GM23338 (cell line): ENCODE measurements around the gene SLC35B4. TPM values are rescaled to one million over a fixed set of nuclear protein-coding genes. Genes with fewer than 3 reads are reported as not detected.

Experiments
- ATAC-seq: fragments of 200-7000 bp; cut with Tn5 transposase; 3 replicates; pipeline ENCODE4 v1.9.1; 2020
- DNase-seq: peaks from one replicate; pipeline ENCODE4 v3.0.0-alpha.2; 2015; ENCODE audit warnings: low spot score
- H2AFZ ChIP-seq: fragments of 200-600 bp; sonication (generic); 2 replicates; pipeline ENCODE4 v1.8.0; 2016; ENCODE audit warnings: antibody characterized with exemption, mild to moderate bottlenecking, moderate library complexity
- H3F3A ChIP-seq: fragments of 200-600 bp; sonication (generic); replicated peaks from 2 replicates; pipeline ENCODE4 v1.8.0; 2017; ENCODE audit warnings: antibody characterized with exemption, mixed run types, low read depth
- H3K27ac ChIP-seq: fragments of 200-600 bp; sonication (generic); 2 replicates; pipeline ENCODE4 v1.6.1; 2016; ENCODE audit warnings: low read depth
- H3K27me3 ChIP-seq: fragments of 200-600 bp; sonication (generic); 2 replicates; pipeline ENCODE4 v1.8.0; 2016; ENCODE audit warnings: mild to moderate bottlenecking, mixed run types, moderate library complexity; ENCODE audit not compliant: insufficient read depth
- H3K36me3 ChIP-seq: fragments of 200-600 bp; sonication (generic); 2 replicates; pipeline ENCODE4 v1.8.0; 2016; ENCODE audit warnings: mild to moderate bottlenecking; ENCODE audit not compliant: insufficient read depth
- H3K4me1 ChIP-seq: fragments of 200-600 bp; sonication (generic); 2 replicates; pipeline ENCODE4 v1.8.0; 2016; ENCODE audit warnings: mild to moderate bottlenecking, moderate library complexity; ENCODE audit not compliant: insufficient read depth
- H3K4me2 ChIP-seq: fragments of 200-600 bp; sonication (generic); 2 replicates; pipeline ENCODE4 v1.7.1; 2017; ENCODE audit warnings: mixed run types
- H3K4me3 ChIP-seq: fragments of 200-600 bp; sonication (generic); 2 replicates; pipeline ENCODE4 v1.6.1; 2016; ENCODE audit warnings: mixed run types
- H3K79me2 ChIP-seq: fragments of 200-600 bp; sonication (generic); replicated peaks from 2 replicates; pipeline ENCODE4 v1.8.0; 2017; ENCODE audit warnings: mild to moderate bottlenecking; ENCODE audit not compliant: insufficient read depth
- H3K9me2 ChIP-seq: fragments of 200-600 bp; sonication (generic); 2 replicates; pipeline ENCODE4 v1.8.0; 2017; ENCODE audit not compliant: insufficient read depth
- H4K20me1 ChIP-seq: fragments of 200-600 bp; sonication (generic); replicated peaks from 2 replicates; pipeline ENCODE4 v1.8.0; 2017; ENCODE audit warnings: mild to moderate bottlenecking; ENCODE audit not compliant: insufficient read depth
- H3K27ac Mint-ChIP-seq: 2 replicates; pipeline ENCODE4 v1.8.0; 2020; ENCODE audit warnings: inconsistent platforms, mild to moderate bottlenecking, moderate library complexity, mixed read lengths
- H3K27me3 Mint-ChIP-seq: 3 replicates; pipeline ENCODE4 v1.8.0; 2022; ENCODE audit warnings: low read depth, mild to moderate bottlenecking, moderate library complexity, mixed read lengths, inconsistent platforms; ENCODE audit not compliant: insufficient read depth, poor library complexity
- H3K36me3 Mint-ChIP-seq: 3 replicates; pipeline ENCODE4 v1.8.0; 2021; ENCODE audit warnings: low read depth, mild to moderate bottlenecking, inconsistent platforms, moderate library complexity, mixed read lengths
- H3K4me1 Mint-ChIP-seq: 3 replicates; pipeline ENCODE4 v1.8.0; 2020; ENCODE audit warnings: mild to moderate bottlenecking, inconsistent platforms, mixed read lengths
- H3K4me3 Mint-ChIP-seq: 3 replicates; pipeline ENCODE4 v1.8.0; 2021; ENCODE audit warnings: moderate library complexity, mild to moderate bottlenecking, inconsistent platforms, mixed read lengths
- H3K9me3 Mint-ChIP-seq: 3 replicates; pipeline ENCODE4 v1.8.0; 2020; ENCODE audit warnings: moderate library complexity, mild to moderate bottlenecking, inconsistent platforms, mixed read lengths
- CREB1 ChIP-seq: fragments of 250-450 bp; sonication (Bioruptor Pico); IDR thresholded peaks from 2 replicates; pipeline ENCODE4 v1.5.0; 2020; ENCODE audit warnings: low read depth, mild to moderate bottlenecking, moderate library complexity
- EZH2 ChIP-seq: fragments of 200-600 bp; sonication (generic); IDR thresholded peaks from one replicate; pipeline ENCODE4 v1.8.0; 2017; ENCODE audit warnings: antibody characterized with exemption, mild to moderate bottlenecking, low read depth; ENCODE audit not compliant: unreplicated experiment
- EZH2phosphoT487 ChIP-seq: fragments of 200-600 bp; sonication (generic); IDR thresholded peaks from one replicate; pipeline ENCODE4 v1.8.1; 2018; ENCODE audit warnings: antibody characterized with exemption; ENCODE audit not compliant: unreplicated experiment
- JUNB ChIP-seq: IDR thresholded peaks from one replicate; pipeline ENCODE4 v1.6.1; 2016; ENCODE audit warnings: antibody characterized with exemption; ENCODE audit not compliant: unreplicated experiment
- NANOG ChIP-seq: IDR thresholded peaks from 2 replicates; pipeline ENCODE4 v1.6.1; 2016; ENCODE audit warnings: antibody characterized with exemption, borderline replicate concordance
- POLR2AphosphoS5 ChIP-seq: IDR thresholded peaks from 2 replicates; pipeline ENCODE4 v1.6.1; 2016; ENCODE audit warnings: antibody characterized with exemption, low read depth
- STAT1 ChIP-seq: IDR thresholded peaks from one replicate; pipeline ENCODE4 v1.6.1; 2016; ENCODE audit warnings: antibody characterized with exemption; ENCODE audit not compliant: unreplicated experiment
- ZNF114 ChIP-seq: fragments of 250-450 bp; sonication (Bioruptor Pico); IDR thresholded peaks from 2 replicates; pipeline ENCODE4 v1.5.0; 2020; ENCODE audit warnings: mild to moderate bottlenecking, moderate library complexity
- ZNF331 ChIP-seq: fragments of 250-450 bp; sonication (Bioruptor Pico); IDR thresholded peaks from 2 replicates; pipeline ENCODE4 v1.5.0; 2020; ENCODE audit warnings: low read depth, mild to moderate bottlenecking, moderate library complexity
- polyA plus RNA-seq: library from polyadenylated mRNA; unstranded; fragments of >200 nt; fragmentation: Nextera tagmentation; extraction: Ambion mirVana; gene quantifications from 2 replicates; pipeline ENCODE4 v1.2.1, GENCODE V29; 2016
- total RNA-seq: library from RNA; depleted of rRNA; stranded (reverse); fragments of >200 nt; shearing (Covaris generic); gene quantifications from 2 replicates; pipeline ENCODE4 v1.2.3, GENCODE V29; 2014
- TF ChIP-seq, protein P1 (sequence below), 2 experiments: fragments of 200-600 bp in 1 of 2; sonication (generic) in 1 of 2; conservative IDR thresholded peaks; 2 replicates each; pipeline versions ENCODE4 v1.5.1 to v1.6.1; 2016 to 2017; ENCODE audit warnings: antibody characterized with exemption in 2 of 2, low read depth in 2 of 2, mild to moderate bottlenecking in 2 of 2, moderate library complexity in 1 of 2
- TF ChIP-seq, protein P2 (sequence below): fragments of 250-450 bp; sonication (Bioruptor Pico); IDR thresholded peaks from 2 replicates; pipeline ENCODE4 v1.5.0; 2020; ENCODE audit warnings: mild to moderate bottlenecking, moderate library complexity
- TF ChIP-seq, protein P3 (sequence below): IDR thresholded peaks from one replicate; pipeline ENCODE4 v1.6.1; 2018; ENCODE audit warnings: antibody characterized with exemption; ENCODE audit not compliant: unreplicated experiment
- TF ChIP-seq, protein P4 (sequence below): IDR thresholded peaks from 2 replicates; pipeline ENCODE4 v1.6.1; 2016; ENCODE audit warnings: antibody characterized with exemption

The SLC35B4 gene
- total and polyA plus RNA-seq, 2 experiments from 2014 or later, result 22.6 to 29.7 TPM

DNA sequence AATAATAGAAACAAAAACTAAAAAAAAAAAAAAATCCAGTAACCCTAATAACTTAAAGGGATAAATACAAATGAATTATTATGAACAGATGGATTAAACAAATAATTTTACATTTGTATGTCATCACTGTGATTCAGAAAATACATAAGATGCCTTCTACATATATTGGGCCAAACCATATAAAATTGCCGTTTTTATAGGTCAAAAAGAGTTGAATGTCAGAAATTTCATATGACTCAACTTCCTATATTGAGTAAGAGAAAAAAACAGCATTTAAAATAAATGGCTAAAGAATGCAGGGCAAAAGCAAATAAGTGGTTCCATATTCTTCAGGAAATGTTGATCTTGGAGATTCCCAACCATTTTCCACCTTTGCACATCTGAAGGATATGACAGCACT, 9.4 kb downstream of the SLC35B4 start:
- H3K27me3 Mint-ChIP-seq, result no peaks in the 10 kb centered on the region
- no peaks in the 10 kb centered on the region for H3K4me1 ChIP-seq
- no peak overlapping the region for H3K4me3 Mint-ChIP-seq

More for the DNA sequence above, 9.4 kb downstream of the SLC35B4 start:
- Histone ChIP-seq H3K27me3 (no peaks in the 10 kb centered on the region), H3K27ac (no peak overlapping the region), H3K4me3 (no peak overlapping the region), H3K4me2 (no peak overlapping the region), H3K9me2 (no peaks in the 10 kb centered on the region), H3K36me3 (no peaks in the 10 kb centered on the region; the same call in 1 of the 2 replicates), H3F3A (no peaks in the 10 kb centered on the region), H4K20me1 (peaks cover 8% of the 10 kb centered on the region; the same call in 1 of the 2 replicates), H3K79me2 (no peaks in the 10 kb centered on the region; the same call in 1 of the 2 replicates), H2AFZ (no peak overlapping the region)
- Mint-ChIP-seq H3K27ac (no peak overlapping the region), H3K36me3 (peaks cover 30% of the 10 kb centered on the region; the same call in 2 of the 3 replicates), H3K4me1 (no peaks in the 10 kb centered on the region), H3K9me3 (no peaks in the 10 kb centered on the region)
- TF ChIP-seq ZNF114 (CRISPR knock-in tag) (no peak), CREB1 (no peak), STAT1 (no peak), POLR2AphosphoS5 (no peak), ZNF331 (CRISPR knock-in tag) (no peak), NANOG (no peak), JUNB (no peak), EZH2phosphoT487 (no peak), EZH2 (no peak)
- TF ChIP-seq, protein P1, sequence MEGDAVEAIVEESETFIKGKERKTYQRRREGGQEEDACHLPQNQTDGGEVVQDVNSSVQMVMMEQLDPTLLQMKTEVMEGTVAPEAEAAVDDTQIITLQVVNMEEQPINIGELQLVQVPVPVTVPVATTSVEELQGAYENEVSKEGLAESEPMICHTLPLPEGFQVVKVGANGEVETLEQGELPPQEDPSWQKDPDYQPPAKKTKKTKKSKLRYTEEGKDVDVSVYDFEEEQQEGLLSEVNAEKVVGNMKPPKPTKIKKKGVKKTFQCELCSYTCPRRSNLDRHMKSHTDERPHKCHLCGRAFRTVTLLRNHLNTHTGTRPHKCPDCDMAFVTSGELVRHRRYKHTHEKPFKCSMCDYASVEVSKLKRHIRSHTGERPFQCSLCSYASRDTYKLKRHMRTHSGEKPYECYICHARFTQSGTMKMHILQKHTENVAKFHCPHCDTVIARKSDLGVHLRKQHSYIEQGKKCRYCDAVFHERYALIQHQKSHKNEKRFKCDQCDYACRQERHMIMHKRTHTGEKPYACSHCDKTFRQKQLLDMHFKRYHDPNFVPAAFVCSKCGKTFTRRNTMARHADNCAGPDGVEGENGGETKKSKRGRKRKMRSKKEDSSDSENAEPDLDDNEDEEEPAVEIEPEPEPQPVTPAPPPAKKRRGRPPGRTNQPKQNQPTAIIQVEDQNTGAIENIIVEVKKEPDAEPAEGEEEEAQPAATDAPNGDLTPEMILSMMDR (conservative IDR thresholded peaks at IDR 0.05; ENCODE audit: low read depth in 2 of 2), result no peak
- TF ChIP-seq, protein P2, sequence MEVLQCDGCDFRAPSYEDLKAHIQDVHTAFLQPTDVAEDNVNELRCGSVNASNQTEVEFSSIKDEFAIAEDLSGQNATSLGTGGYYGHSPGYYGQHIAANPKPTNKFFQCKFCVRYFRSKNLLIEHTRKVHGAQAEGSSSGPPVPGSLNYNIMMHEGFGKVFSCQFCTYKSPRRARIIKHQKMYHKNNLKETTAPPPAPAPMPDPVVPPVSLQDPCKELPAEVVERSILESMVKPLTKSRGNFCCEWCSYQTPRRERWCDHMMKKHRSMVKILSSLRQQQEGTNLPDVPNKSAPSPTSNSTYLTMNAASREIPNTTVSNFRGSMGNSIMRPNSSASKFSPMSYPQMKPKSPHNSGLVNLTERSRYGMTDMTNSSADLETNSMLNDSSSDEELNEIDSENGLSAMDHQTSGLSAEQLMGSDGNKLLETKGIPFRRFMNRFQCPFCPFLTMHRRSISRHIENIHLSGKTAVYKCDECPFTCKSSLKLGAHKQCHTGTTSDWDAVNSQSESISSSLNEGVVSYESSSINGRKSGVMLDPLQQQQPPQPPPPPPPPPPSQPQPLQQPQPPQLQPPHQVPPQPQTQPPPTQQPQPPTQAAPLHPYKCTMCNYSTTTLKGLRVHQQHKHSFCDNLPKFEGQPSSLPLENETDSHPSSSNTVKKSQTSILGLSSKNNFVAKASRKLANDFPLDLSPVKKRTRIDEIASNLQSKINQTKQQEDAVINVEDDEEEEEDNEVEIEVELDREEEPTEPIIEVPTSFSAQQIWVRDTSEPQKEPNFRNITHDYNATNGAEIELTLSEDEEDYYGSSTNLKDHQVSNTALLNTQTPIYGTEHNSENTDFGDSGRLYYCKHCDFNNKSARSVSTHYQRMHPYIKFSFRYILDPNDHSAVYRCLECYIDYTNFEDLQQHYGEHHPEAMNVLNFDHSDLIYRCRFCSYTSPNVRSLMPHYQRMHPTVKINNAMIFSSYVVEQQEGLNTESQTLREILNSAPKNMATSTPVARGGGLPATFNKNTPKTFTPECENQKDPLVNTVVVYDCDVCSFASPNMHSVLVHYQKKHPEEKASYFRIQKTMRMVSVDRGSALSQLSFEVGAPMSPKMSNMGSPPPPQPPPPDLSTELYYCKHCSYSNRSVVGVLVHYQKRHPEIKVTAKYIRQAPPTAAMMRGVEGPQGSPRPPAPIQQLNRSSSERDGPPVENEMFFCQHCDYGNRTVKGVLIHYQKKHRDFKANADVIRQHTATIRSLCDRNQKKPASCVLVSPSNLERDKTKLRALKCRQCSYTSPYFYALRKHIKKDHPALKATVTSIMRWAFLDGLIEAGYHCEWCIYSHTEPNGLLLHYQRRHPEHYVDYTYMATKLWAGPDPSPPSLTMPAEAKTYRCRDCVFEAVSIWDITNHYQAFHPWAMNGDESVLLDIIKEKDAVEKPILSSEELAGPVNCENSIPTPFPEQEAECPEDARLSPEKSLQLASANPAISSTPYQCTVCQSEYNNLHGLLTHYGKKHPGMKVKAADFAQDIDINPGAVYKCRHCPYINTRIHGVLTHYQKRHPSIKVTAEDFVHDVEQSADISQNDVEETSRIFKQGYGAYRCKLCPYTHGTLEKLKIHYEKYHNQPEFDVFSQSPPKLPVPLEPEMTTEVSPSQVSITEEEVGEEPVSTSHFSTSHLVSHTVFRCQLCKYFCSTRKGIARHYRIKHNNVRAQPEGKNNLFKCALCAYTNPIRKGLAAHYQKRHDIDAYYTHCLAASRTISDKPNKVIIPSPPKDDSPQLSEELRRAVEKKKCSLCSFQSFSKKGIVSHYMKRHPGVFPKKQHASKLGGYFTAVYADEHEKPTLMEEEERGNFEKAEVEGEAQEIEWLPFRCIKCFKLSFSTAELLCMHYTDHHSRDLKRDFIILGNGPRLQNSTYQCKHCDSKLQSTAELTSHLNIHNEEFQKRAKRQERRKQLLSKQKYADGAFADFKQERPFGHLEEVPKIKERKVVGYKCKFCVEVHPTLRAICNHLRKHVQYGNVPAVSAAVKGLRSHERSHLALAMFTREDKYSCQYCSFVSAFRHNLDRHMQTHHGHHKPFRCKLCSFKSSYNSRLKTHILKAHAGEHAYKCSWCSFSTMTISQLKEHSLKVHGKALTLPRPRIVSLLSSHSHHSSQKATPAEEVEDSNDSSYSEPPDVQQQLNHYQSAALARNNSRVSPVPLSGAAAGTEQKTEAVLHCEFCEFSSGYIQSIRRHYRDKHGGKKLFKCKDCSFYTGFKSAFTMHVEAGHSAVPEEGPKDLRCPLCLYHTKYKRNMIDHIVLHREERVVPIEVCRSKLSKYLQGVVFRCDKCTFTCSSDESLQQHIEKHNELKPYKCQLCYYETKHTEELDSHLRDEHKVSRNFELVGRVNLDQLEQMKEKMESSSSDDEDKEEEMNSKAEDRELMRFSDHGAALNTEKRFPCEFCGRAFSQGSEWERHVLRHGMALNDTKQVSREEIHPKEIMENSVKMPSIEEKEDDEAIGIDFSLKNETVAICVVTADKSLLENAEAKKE (CRISPR knock-in tag), result no peak
- TF ChIP-seq, protein P3, sequence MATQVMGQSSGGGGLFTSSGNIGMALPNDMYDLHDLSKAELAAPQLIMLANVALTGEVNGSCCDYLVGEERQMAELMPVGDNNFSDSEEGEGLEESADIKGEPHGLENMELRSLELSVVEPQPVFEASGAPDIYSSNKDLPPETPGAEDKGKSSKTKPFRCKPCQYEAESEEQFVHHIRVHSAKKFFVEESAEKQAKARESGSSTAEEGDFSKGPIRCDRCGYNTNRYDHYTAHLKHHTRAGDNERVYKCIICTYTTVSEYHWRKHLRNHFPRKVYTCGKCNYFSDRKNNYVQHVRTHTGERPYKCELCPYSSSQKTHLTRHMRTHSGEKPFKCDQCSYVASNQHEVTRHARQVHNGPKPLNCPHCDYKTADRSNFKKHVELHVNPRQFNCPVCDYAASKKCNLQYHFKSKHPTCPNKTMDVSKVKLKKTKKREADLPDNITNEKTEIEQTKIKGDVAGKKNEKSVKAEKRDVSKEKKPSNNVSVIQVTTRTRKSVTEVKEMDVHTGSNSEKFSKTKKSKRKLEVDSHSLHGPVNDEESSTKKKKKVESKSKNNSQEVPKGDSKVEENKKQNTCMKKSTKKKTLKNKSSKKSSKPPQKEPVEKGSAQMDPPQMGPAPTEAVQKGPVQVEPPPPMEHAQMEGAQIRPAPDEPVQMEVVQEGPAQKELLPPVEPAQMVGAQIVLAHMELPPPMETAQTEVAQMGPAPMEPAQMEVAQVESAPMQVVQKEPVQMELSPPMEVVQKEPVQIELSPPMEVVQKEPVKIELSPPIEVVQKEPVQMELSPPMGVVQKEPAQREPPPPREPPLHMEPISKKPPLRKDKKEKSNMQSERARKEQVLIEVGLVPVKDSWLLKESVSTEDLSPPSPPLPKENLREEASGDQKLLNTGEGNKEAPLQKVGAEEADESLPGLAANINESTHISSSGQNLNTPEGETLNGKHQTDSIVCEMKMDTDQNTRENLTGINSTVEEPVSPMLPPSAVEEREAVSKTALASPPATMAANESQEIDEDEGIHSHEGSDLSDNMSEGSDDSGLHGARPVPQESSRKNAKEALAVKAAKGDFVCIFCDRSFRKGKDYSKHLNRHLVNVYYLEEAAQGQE, result no peak
- TF ChIP-seq, protein P4, sequence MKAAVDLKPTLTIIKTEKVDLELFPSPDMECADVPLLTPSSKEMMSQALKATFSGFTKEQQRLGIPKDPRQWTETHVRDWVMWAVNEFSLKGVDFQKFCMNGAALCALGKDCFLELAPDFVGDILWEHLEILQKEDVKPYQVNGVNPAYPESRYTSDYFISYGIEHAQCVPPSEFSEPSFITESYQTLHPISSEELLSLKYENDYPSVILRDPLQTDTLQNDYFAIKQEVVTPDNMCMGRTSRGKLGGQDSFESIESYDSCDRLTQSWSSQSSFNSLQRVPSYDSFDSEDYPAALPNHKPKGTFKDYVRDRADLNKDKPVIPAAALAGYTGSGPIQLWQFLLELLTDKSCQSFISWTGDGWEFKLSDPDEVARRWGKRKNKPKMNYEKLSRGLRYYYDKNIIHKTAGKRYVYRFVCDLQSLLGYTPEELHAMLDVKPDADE, result no peak
- ATAC-seq (no peak), DNase-seq (no peak)
